Measurements from ENCODE around the gene GRIP1.
A peak's percentile ranks its signal among the peaks of the same experiment; 100 is the strongest.

Gene GRIP1

GRCh38 chr12:66441905-66442559, 236.8 kb downstream of the GRIP1 start:
- H4K12ac ChIP-seq (ENCODE audit: low read depth, low read length), result no peak overlapping the region
- peaks cover 1% of the 10 kb centered on the region for H3K9me3 ChIP-seq (ENCODE audit: insufficient read depth, low read depth, low read length)

GRCh38 chr12:66438601-66439000, 240.3 kb downstream of the GRIP1 start:
- Histone ChIP-seq H2AFZ (ENCODE audit: insufficient read depth, low read length, poor library complexity) (no peak overlapping the region), H3K36me3 (ENCODE audit: control insufficient read depth in 1 of 2, insufficient read depth in 2 of 2, low read length in 2 of 2) (no peaks in the 10 kb centered on the region), H3K9me3 (ENCODE audit: insufficient read depth, low read depth, low read length) (no peaks in the 10 kb centered on the region), H3K4me2 (ENCODE audit: low read length) (no peak overlapping the region), H3K79me1 (ENCODE audit: low read length) (no peaks in the 10 kb centered on the region), H3K4me3 (ENCODE audit: low read depth, low read length) (no peak overlapping the region), H3K18ac (ENCODE audit: low read length) (no peak overlapping the region), H4K91ac (ENCODE audit: low read depth, low read length) (no peak overlapping the region), H2BK120ac (ENCODE audit: insufficient read depth, low read length, poor library complexity) (no peak overlapping the region), H2BK5ac (ENCODE audit: low read depth, low read length, poor library complexity) (no peak overlapping the region), H4K8ac (ENCODE audit: low read depth, low read length) (no peak overlapping the region), H3K4ac (ENCODE audit: low read depth, low read length) (no peak overlapping the region), H3K9ac (ENCODE audit: low read length) (no peak overlapping the region), H3K14ac (ENCODE audit: low read length) (no peak overlapping the region), H2BK12ac (ENCODE audit: low read length) (no peak overlapping the region), H3K4me1 (ENCODE audit: control insufficient read depth in 1 of 2, insufficient read depth in 2 of 2, low read length in 2 of 2) (peaks cover 0 to 15% of the 10 kb centered on the region in 2 experiments), H3K27me3 (ENCODE audit: insufficient read depth, low read length) (no peaks in the 10 kb centered on the region), H3K79me2 (ENCODE audit: control insufficient read depth, insufficient read depth, low read length, poor library complexity) (no peaks in the 10 kb centered on the region), H4K12ac (ENCODE audit: low read depth, low read length) (no peak overlapping the region), H2AK5ac (ENCODE audit: low read length) (no peak overlapping the region), H3K27ac (ENCODE audit: low read depth, low read length) (no peak overlapping the region), H3K23ac (ENCODE audit: low read length) (no peak overlapping the region)
- peak; percentile 35 to 59 for DNase-seq
- no CpG with 5 or more reads among the region's 1 CpG for WGBS (ENCODE audit: extremely low coverage, insufficient coverage, insufficient read length)

More at GRCh38 chr12:66441905-66442559, 236.8 kb downstream of the GRIP1 start:
- H3K4ac ChIP-seq (ENCODE audit: low read depth, low read length), result no peak overlapping the region
- H3K9ac ChIP-seq (ENCODE audit: low read length), result no peak overlapping the region
- H3K27ac ChIP-seq (ENCODE audit: low read depth, low read length), result peak overlapping the region; percentile 27
- H4K91ac ChIP-seq (ENCODE audit: low read depth, low read length), result no peak overlapping the region
- H3K18ac ChIP-seq (ENCODE audit: low read length), result no peak overlapping the region
- peak; percentile 73 to 92 for DNase-seq
- no peak overlapping the region for H2AK5ac ChIP-seq (ENCODE audit: low read length)
- H3K4me2 ChIP-seq (ENCODE audit: low read length), result peak overlapping the region; percentile 4
- no peak overlapping the region for H2BK120ac ChIP-seq (ENCODE audit: insufficient read depth, low read length, poor library complexity)
- H3K4me3 ChIP-seq (ENCODE audit: low read depth, low read length), result no peak overlapping the region
- peak overlapping the region; percentile 45 for H2BK12ac ChIP-seq (ENCODE audit: low read length)
- H4K8ac ChIP-seq (ENCODE audit: low read depth, low read length), result no peak overlapping the region
- H3K79me1 ChIP-seq (ENCODE audit: low read length), result no peaks in the 10 kb centered on the region
- H3K14ac ChIP-seq (ENCODE audit: low read length), result no peak overlapping the region
- 92% methylated on average over 1 of the region's 6 CpGs for WGBS (ENCODE audit: extremely low coverage, insufficient coverage, insufficient read length)
- H2AFZ ChIP-seq (ENCODE audit: insufficient read depth, low read length, poor library complexity), result no peak overlapping the region
- H3K4me1 ChIP-seq (ENCODE audit: control insufficient read depth in 1 of 2, insufficient read depth in 2 of 2, low read length in 2 of 2), result peaks cover 0 to 15% of the 10 kb centered on the region in 2 experiments
- H3K36me3 ChIP-seq (ENCODE audit: control insufficient read depth in 1 of 2, insufficient read depth in 2 of 2, low read length in 2 of 2), result no peaks in the 10 kb centered on the region
- no peaks in the 10 kb centered on the region for H3K27me3 ChIP-seq (ENCODE audit: insufficient read depth, low read length)
- no peak overlapping the region for H2BK5ac ChIP-seq (ENCODE audit: low read depth, low read length, poor library complexity)
- no peak overlapping the region for H3K23ac ChIP-seq (ENCODE audit: low read length)
- no peaks in the 10 kb centered on the region for H3K79me2 ChIP-seq (ENCODE audit: control insufficient read depth, insufficient read depth, low read length, poor library complexity)

- no peak overlapping the region for H3K4me3 ChIP-seq (ENCODE audit: low read depth, low read length)
- no peak overlapping the region for H3K9ac ChIP-seq (ENCODE audit: low read length)
- no peak overlapping the region for H3K23ac ChIP-seq (ENCODE audit: low read length)
- no peaks in the 10 kb centered on the region for H3K79me1 ChIP-seq (ENCODE audit: low read length)
- no CpG with 5 or more reads among the region's 4 CpGs for WGBS (ENCODE audit: extremely low coverage, insufficient coverage, insufficient read length)
- no peak overlapping the region for H3K14ac ChIP-seq (ENCODE audit: low read length)
- H3K36me3 ChIP-seq (ENCODE audit: control insufficient read depth in 1 of 2, insufficient read depth in 2 of 2, low read length in 2 of 2), result no peaks in the 10 kb centered on the region
- H3K27ac ChIP-seq (ENCODE audit: low read depth, low read length), result no peak overlapping the region
- no peak overlapping the region for H2BK5ac ChIP-seq (ENCODE audit: low read depth, low read length, poor library complexity)
- H3K4me1 ChIP-seq (ENCODE audit: control insufficient read depth in 1 of 2, insufficient read depth in 2 of 2, low read length in 2 of 2), result no peaks in the 10 kb centered on the region
- H3K27me3 ChIP-seq (ENCODE audit: insufficient read depth, low read length), result no peaks in the 10 kb centered on the region
- no peak overlapping the region for H4K91ac ChIP-seq (ENCODE audit: low read depth, low read length)
- H4K8ac ChIP-seq (ENCODE audit: low read depth, low read length), result no peak overlapping the region
- DNase-seq, result no peak
- no peak overlapping the region for H2AK5ac ChIP-seq (ENCODE audit: low read length)
- no peak overlapping the region for H4K12ac ChIP-seq (ENCODE audit: low read depth, low read length)
- H2BK12ac ChIP-seq (ENCODE audit: low read length), result no peak overlapping the region
- no peaks in the 10 kb centered on the region for H3K9me3 ChIP-seq (ENCODE audit: insufficient read depth, low read depth, low read length)
- no peak overlapping the region for H3K4ac ChIP-seq (ENCODE audit: low read depth, low read length)
- no peak overlapping the region for H3K18ac ChIP-seq (ENCODE audit: low read length)
- no peak overlapping the region for H2AFZ ChIP-seq (ENCODE audit: insufficient read depth, low read length, poor library complexity)
- no peak overlapping the region for H3K4me2 ChIP-seq (ENCODE audit: low read length)
- H3K79me2 ChIP-seq (ENCODE audit: control insufficient read depth, insufficient read depth, low read length, poor library complexity), result no peaks in the 10 kb centered on the region
- no peak overlapping the region for H2BK120ac ChIP-seq (ENCODE audit: insufficient read depth, low read length, poor library complexity)
Observed at GRCh38 chr12:66430106-66430505, 248.8 kb downstream of the GRIP1 start.

- H3K79me2 ChIP-seq (ENCODE audit: control insufficient read depth, insufficient read depth, low read length, poor library complexity), result no peaks in the 10 kb centered on the region
- no peak overlapping the region for H4K8ac ChIP-seq (ENCODE audit: low read depth, low read length)
- no peak overlapping the region for H2AK5ac ChIP-seq (ENCODE audit: low read length)
- H3K4me1 ChIP-seq (ENCODE audit: control insufficient read depth in 1 of 2, insufficient read depth in 2 of 2, low read length in 2 of 2), result no peaks in the 10 kb centered on the region
- no peak overlapping the region for H2BK12ac ChIP-seq (ENCODE audit: low read length)
- H3K23ac ChIP-seq (ENCODE audit: low read length), result no peak overlapping the region
- no peaks in the 10 kb centered on the region for H3K79me1 ChIP-seq (ENCODE audit: low read length)
- H3K14ac ChIP-seq (ENCODE audit: low read length), result no peak overlapping the region
- DNase-seq, result no peak
- H4K91ac ChIP-seq (ENCODE audit: low read depth, low read length), result no peak overlapping the region
- H3K9me3 ChIP-seq (ENCODE audit: insufficient read depth, low read depth, low read length), result no peaks in the 10 kb centered on the region
- H3K4me2 ChIP-seq (ENCODE audit: low read length), result no peak overlapping the region
- H3K4ac ChIP-seq (ENCODE audit: low read depth, low read length), result no peak overlapping the region
- no peak overlapping the region for H3K4me3 ChIP-seq (ENCODE audit: low read depth, low read length)
- H2BK5ac ChIP-seq (ENCODE audit: low read depth, low read length, poor library complexity), result no peak overlapping the region
- H3K18ac ChIP-seq (ENCODE audit: low read length), result no peak overlapping the region
- H3K27ac ChIP-seq (ENCODE audit: low read depth, low read length), result no peak overlapping the region
- H2BK120ac ChIP-seq (ENCODE audit: insufficient read depth, low read length, poor library complexity), result no peak overlapping the region
- H3K27me3 ChIP-seq (ENCODE audit: insufficient read depth, low read length), result no peaks in the 10 kb centered on the region
- no peak overlapping the region for H4K12ac ChIP-seq (ENCODE audit: low read depth, low read length)
- H3K9ac ChIP-seq (ENCODE audit: low read length), result no peak overlapping the region
- no CpG with 5 or more reads among the region's 5 CpGs for WGBS (ENCODE audit: extremely low coverage, insufficient coverage, insufficient read length)
- H2AFZ ChIP-seq (ENCODE audit: insufficient read depth, low read length, poor library complexity), result no peak overlapping the region
- H3K36me3 ChIP-seq (ENCODE audit: control insufficient read depth in 1 of 2, insufficient read depth in 2 of 2, low read length in 2 of 2), result no peaks in the 10 kb centered on the region
Observed at GRCh38 chr12:66428870-66429269, 250.0 kb downstream of the GRIP1 start.

All from trophoblast cell (in vitro differentiated cells and primary cell).